Measurements from ENCODE around the gene PRDX1.

- no peak for TF ChIP-seq EZH2 (IDR thresholded peaks at IDR 0.05; ENCODE audit: insufficient read depth, poor library complexity, severe bottlenecking)
- TF ChIP-seq EZH2phosphoT487 (IDR thresholded peaks at IDR 0.05; ENCODE audit: insufficient read depth, low read depth) = no peak
Observed at GRCh38 chr1:45557422-45557944, 35.8 kb upstream of the PRDX1 start.

All from GM23248 (cell line).